Stimulated activated naive B cell treated with anti-CD40 and anti-IgM and Interleukin-4, amounts not matched to agents 10 μg/mL and 1 μg/mL and 100 μg/mL, for 72 hours (primary cell): ENCODE data around the gene COL6A5.
"Not testable (repeated sequence)": the region's sequence is repeated elsewhere in the genome, so short reads cannot be mapped to it uniquely, and the experiment has no call there.

Experiments
- ATAC-seq, 2 donors: fragments of 150-1000 bp; cut with Tn5 transposase; replicated peaks; 2 replicates each; pipeline ENCODE4 v1.10.0; 2021; ENCODE audit warnings: moderate library complexity in 1 of 2
- DNase-seq: peaks from one replicate; pipeline ENCODE4 v3.0.0; 2021
- H3K27ac Mint-ChIP-seq: one replicate; pipeline ENCODE4 v1.8.0; 2022; ENCODE audit warnings: mild to moderate bottlenecking, mixed read lengths
- H3K27me3 Mint-ChIP-seq, 2 donors: one replicate each; pipeline ENCODE4 v1.8.0; 2022; ENCODE audit warnings: mixed read lengths in 2 of 2
- H3K36me3 Mint-ChIP-seq, 2 donors: one replicate each; pipeline ENCODE4 v1.8.0; 2022; ENCODE audit warnings: mixed read lengths in 2 of 2, mild to moderate bottlenecking in 1 of 2
- H3K4me1 Mint-ChIP-seq, 2 donors: one replicate each; pipeline ENCODE4 v1.8.0; 2022; ENCODE audit warnings: mixed read lengths in 2 of 2, mild to moderate bottlenecking in 1 of 2
- H3K4me3 Mint-ChIP-seq, 2 donors: one replicate each; pipeline ENCODE4 v1.8.0; 2022; ENCODE audit warnings: mild to moderate bottlenecking in 2 of 2, mixed read lengths in 2 of 2, moderate library complexity in 1 of 2
- H3K9me3 Mint-ChIP-seq, 2 donors: one replicate each; pipeline ENCODE4 v1.8.0; 2022; ENCODE audit warnings: mixed read lengths in 2 of 2, mild to moderate bottlenecking in 1 of 2

COL6A5 gene

DNA sequence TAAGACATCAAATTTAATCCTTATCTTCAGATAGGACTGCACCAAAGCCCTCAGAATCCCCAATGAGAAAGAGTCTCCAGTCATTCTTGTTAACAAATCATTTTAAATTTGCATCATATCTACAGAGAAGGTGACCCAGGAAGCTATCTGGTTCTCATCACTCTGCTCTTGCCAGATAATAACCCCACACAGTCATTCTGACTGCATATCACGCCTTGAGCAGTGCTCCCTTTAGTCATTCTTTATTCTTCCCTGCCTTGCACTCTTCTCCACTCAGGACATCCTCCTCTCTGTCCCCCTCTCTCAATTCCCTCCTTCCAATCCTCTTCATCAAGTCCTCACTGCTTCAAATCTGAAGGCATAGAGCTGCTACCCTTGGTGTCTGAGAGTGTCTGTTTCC is 87.8 kb downstream of the COL6A5 start:
- ATAC-seq (no peak), DNase-seq (no peak)
- Mint-ChIP-seq H3K27me3 (peaks cover 0 to 4% of the 10 kb centered on the region in 2 donors), H3K36me3 (no peaks in the 10 kb centered on the region), H3K9me3 (peaks cover 4 to 13% of the 10 kb centered on the region in 2 donors), H3K27ac (no peak overlapping the region), H3K4me1 (no peaks in the 10 kb centered on the region), H3K4me3 (no peak overlapping the region)

GRCh38 chr3:130442284-130442683 is 96.8 kb downstream of the COL6A5 start:
- DNase-seq: no peak
- Mint-ChIP-seq H3K36me3 (no peaks in the 10 kb centered on the region), H3K4me3 (no peak overlapping the region), H3K4me1 (no peaks in the 10 kb centered on the region), H3K27me3 (peaks cover 0 to 8% of the 10 kb centered on the region in 2 donors), H3K9me3 (peaks cover 2 to 4% of the 10 kb centered on the region in 2 donors), H3K27ac (no peak overlapping the region)
- ATAC-seq: no peak

- not testable (repeated sequence) for ATAC-seq, H3K27me3 Mint-ChIP-seq, H3K36me3 Mint-ChIP-seq, H3K27ac Mint-ChIP-seq, H3K4me3 Mint-ChIP-seq, H3K4me1 Mint-ChIP-seq, DNase-seq
- peaks cover 8 to 12% of the 10 kb centered on the region in 2 donors for H3K9me3 Mint-ChIP-seq
Observed at GRCh38 chr3:130446840-130447239, 101.4 kb downstream of the COL6A5 start.

DNA sequence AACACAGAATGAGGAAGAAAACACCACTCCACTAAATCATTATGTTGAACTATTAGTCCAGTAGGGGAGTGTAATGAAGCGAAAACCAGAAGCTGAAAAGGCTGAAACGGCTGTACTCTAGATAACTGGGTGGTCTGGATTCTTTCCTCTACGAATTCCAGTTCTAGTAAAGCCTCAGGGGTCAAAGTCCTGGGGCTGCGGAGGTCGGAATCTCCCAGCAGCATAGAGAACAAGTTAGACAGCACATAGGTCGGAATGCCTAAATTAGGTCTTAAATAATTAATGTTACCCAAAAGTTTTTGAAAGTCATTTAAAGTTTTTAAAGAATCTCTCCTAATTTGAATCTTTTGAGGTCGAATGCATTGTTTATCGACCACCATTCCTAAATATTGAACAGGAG is 102.7 kb downstream of the COL6A5 start:
- not testable (repeated sequence) for H3K27me3 Mint-ChIP-seq, H3K4me1 Mint-ChIP-seq, DNase-seq, H3K36me3 Mint-ChIP-seq, H3K4me3 Mint-ChIP-seq, H3K27ac Mint-ChIP-seq, ATAC-seq
- peaks cover 12 to 18% of the 10 kb centered on the region in 2 donors for H3K9me3 Mint-ChIP-seq

GRCh38 chr3:130456540-130456939 is 111.1 kb downstream of the COL6A5 start:
- no peaks in the 10 kb centered on the region for H3K4me1 Mint-ChIP-seq
- no peak overlapping the region for H3K27ac Mint-ChIP-seq
- no peaks in the 10 kb centered on the region for H3K27me3 Mint-ChIP-seq
- no peak overlapping the region for H3K4me3 Mint-ChIP-seq
- H3K9me3 Mint-ChIP-seq: peaks cover 7 to 11% of the 10 kb centered on the region in 2 donors
- H3K36me3 Mint-ChIP-seq: no peaks in the 10 kb centered on the region
- ATAC-seq (no peak), DNase-seq (no peak)

- ATAC-seq (no peak), DNase-seq (no peak)
- H3K27me3 Mint-ChIP-seq: no peaks in the 10 kb centered on the region
- peaks cover 2 to 4% of the 10 kb centered on the region in 2 donors for H3K9me3 Mint-ChIP-seq
- H3K4me1 Mint-ChIP-seq: no peaks in the 10 kb centered on the region
- H3K27ac Mint-ChIP-seq: no peak overlapping the region
- no peaks in the 10 kb centered on the region for H3K36me3 Mint-ChIP-seq
- no peak overlapping the region for H3K4me3 Mint-ChIP-seq
Observed at GRCh38 chr3:130457671-130458070, 112.2 kb downstream of the COL6A5 start.

GRCh38 chr3:130459944-130460343 is 114.5 kb downstream of the COL6A5 start:
- Mint-ChIP-seq H3K9me3 (no peaks in the 10 kb centered on the region), H3K4me3 (no peak overlapping the region), H3K27me3 (no peaks in the 10 kb centered on the region), H3K4me1 (no peaks in the 10 kb centered on the region), H3K36me3 (no peaks in the 10 kb centered on the region), H3K27ac (no peak overlapping the region)
- no peak for ATAC-seq
- DNase-seq: no peak

DNA sequence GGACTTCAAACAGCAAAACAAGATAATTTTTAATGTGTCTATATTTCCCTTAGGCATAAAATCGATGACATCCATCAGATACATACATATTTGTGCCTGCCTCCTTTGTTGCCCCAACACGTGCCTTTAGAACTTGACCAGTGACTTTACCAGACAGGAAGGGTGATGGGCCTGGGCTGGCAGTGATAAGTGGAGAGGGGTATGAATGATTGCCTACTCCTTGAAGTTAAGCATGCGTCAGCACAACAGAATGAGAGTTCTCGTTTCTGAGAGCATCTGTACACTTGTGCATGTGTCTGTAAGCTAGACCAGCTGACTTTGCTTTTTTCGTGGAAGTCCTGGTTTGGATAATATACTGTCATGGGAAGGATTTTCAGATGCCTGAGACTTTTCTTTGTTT is 116.6 kb downstream of the COL6A5 start:
- H3K4me1 Mint-ChIP-seq: no peaks in the 10 kb centered on the region
- ATAC-seq (no peak), DNase-seq (no peak)
- no peaks in the 10 kb centered on the region for H3K27me3 Mint-ChIP-seq
- H3K36me3 Mint-ChIP-seq: no peaks in the 10 kb centered on the region
- peaks cover 0 to 1% of the 10 kb centered on the region in 2 donors for H3K9me3 Mint-ChIP-seq
- no peak overlapping the region for H3K27ac Mint-ChIP-seq
- no peak overlapping the region for H3K4me3 Mint-ChIP-seq

- DNase-seq (no peak), ATAC-seq (no peak)
- Mint-ChIP-seq H3K36me3 (no peaks in the 10 kb centered on the region), H3K27ac (no peak overlapping the region), H3K4me1 (no peaks in the 10 kb centered on the region), H3K27me3 (no peaks in the 10 kb centered on the region), H3K9me3 (peaks cover 0 to 1% of the 10 kb centered on the region in 2 donors), H3K4me3 (no peak overlapping the region)
Observed at GRCh38 chr3:130463221-130463620, 117.7 kb downstream of the COL6A5 start.

- H3K27ac Mint-ChIP-seq: no peak overlapping the region
- no peaks in the 10 kb centered on the region for H3K4me1 Mint-ChIP-seq
- H3K27me3 Mint-ChIP-seq: no peaks in the 10 kb centered on the region
- no peaks in the 10 kb centered on the region for H3K36me3 Mint-ChIP-seq
- H3K4me3 Mint-ChIP-seq: no peak overlapping the region
- ATAC-seq: no peak
- DNase-seq: no peak
- H3K9me3 Mint-ChIP-seq: peaks cover 0 to 1% of the 10 kb centered on the region in 2 donors
Observed at GRCh38 chr3:130465521-130465920, 120.0 kb downstream of the COL6A5 start.

DNA sequence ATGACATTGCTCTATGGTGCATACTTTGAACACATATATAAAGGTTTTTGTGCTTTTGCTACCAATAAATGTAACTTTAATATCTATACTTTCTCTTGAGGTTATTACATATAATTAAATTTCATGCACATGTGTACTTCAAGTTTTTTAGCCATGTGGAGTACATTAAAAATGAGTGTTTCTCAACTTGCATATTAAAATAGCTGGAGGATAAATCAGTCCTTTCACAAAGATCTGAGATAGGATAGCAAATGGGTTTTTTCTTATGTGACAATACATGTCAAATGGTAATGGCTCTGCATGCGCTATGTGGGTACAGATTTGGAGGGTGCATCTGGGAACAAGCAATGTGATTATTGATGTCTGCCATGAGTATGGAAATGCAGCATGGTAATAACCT is 122.8 kb downstream of the COL6A5 start:
- no peak for ATAC-seq
- Mint-ChIP-seq H3K9me3 (peaks cover 0 to 1% of the 10 kb centered on the region in 2 donors), H3K4me3 (no peak overlapping the region), H3K4me1 (no peaks in the 10 kb centered on the region), H3K36me3 (no peaks in the 10 kb centered on the region), H3K27me3 (peaks cover 0 to 6% of the 10 kb centered on the region in 2 donors), H3K27ac (no peak overlapping the region)
- DNase-seq: no peak

DNA sequence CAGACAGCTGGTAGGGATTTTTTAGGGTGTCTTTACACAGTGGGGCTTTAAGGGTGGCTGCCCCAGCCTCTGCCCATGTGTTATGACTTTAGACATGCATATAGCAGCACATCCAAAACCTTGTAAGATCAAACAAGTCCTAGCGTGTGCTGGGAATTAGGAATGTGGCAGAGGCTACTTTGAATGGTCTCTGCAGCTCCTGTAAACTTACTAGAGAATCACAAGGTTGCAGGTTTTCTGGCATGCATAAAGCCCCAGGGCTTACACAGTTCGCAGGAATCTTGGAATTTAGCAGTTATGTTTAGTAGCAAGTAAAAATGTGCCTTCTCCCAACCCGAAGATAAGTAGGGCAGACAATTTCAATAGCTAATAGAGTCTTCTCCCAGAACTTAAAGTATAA is 124.7 kb downstream of the COL6A5 start:
- Mint-ChIP-seq H3K9me3 (peaks cover 5% of the 10 kb centered on the region in 2 donors), H3K36me3 (no peaks in the 10 kb centered on the region), H3K27ac (no peak overlapping the region), H3K4me1 (no peaks in the 10 kb centered on the region), H3K4me3 (no peak overlapping the region), H3K27me3 (peaks cover 0 to 6% of the 10 kb centered on the region in 2 donors)
- no peak for DNase-seq
- no peak for ATAC-seq

- H3K27ac Mint-ChIP-seq: no peak overlapping the region
- peaks cover 0 to 6% of the 10 kb centered on the region in 2 donors for H3K27me3 Mint-ChIP-seq
- DNase-seq (no peak), ATAC-seq (no peak)
- H3K36me3 Mint-ChIP-seq: no peaks in the 10 kb centered on the region
- H3K4me3 Mint-ChIP-seq: no peak overlapping the region
- H3K4me1 Mint-ChIP-seq: no peaks in the 10 kb centered on the region
- peaks cover 6 to 12% of the 10 kb centered on the region in 2 donors for H3K9me3 Mint-ChIP-seq
Observed at GRCh38 chr3:130473416-130473815, 127.9 kb downstream of the COL6A5 start.

GRCh38 chr3:130480736-130481135 is 135.3 kb downstream of the COL6A5 start:
- Mint-ChIP-seq H3K4me3 (no peak overlapping the region), H3K36me3 (no peaks in the 10 kb centered on the region), H3K27me3 (peaks cover 0 to 4% of the 10 kb centered on the region in 2 donors), H3K27ac (no peak overlapping the region), H3K4me1 (no peaks in the 10 kb centered on the region), H3K9me3 (peaks cover under 1 to 4% of the 10 kb centered on the region in 2 donors)
- no peak for DNase-seq
- ATAC-seq: no peak

- DNase-seq: no peak
- ATAC-seq: no peak
- Mint-ChIP-seq H3K27me3 (no peaks in the 10 kb centered on the region), H3K4me3 (no peak overlapping the region), H3K27ac (no peak overlapping the region), H3K36me3 (no peaks in the 10 kb centered on the region), H3K4me1 (no peaks in the 10 kb centered on the region), H3K9me3 (no peaks in the 10 kb centered on the region)
Observed at GRCh38 chr3:130488288-130488687, 142.8 kb downstream of the COL6A5 start.
